HepG2 (cell line): Measurements from ENCODE around the gene ASCC3.

Source experiments
- EZH2 ChIP-seq: conservative IDR thresholded peaks from 2 replicates; pipeline ENCODE4 v1.6.1; 2012; ENCODE audit warnings: mild to moderate bottlenecking, low read depth, low read length, moderate library complexity
- KDM5B ChIP-seq: sonication (generic); formaldehyde crosslinking; IDR thresholded peaks from 2 replicates; pipeline ENCODE4 v1.4.0; 2020; ENCODE audit warnings: missing genetic modification reagents, mild to moderate bottlenecking, borderline replicate concordance
- KLF12 ChIP-seq: sonication (generic); formaldehyde crosslinking; IDR thresholded peaks from 2 replicates; pipeline ENCODE4 v1.4.0; 2020; ENCODE audit warnings: missing genetic modification reagents, borderline replicate concordance
- RBFOX2 ChIP-seq: fragments of 200-400 bp; formaldehyde crosslinking; IDR thresholded peaks from 2 replicates; pipeline ENCODE4 v1.6.1; 2017; ENCODE audit warnings: low read depth, mild to moderate bottlenecking, low read length
- RFX5 ChIP-seq: IDR thresholded peaks from 2 replicates; pipeline ENCODE4 v1.6.1; 2011; ENCODE audit warnings: low read depth, low read length, improper control_type of control experiment
- ZNF446 ChIP-seq: sonication (generic); formaldehyde crosslinking; IDR thresholded peaks from 2 replicates; pipeline ENCODE4 v1.5.0; 2020; ENCODE audit warnings: mild to moderate bottlenecking, missing genetic modification reagents

DNA sequence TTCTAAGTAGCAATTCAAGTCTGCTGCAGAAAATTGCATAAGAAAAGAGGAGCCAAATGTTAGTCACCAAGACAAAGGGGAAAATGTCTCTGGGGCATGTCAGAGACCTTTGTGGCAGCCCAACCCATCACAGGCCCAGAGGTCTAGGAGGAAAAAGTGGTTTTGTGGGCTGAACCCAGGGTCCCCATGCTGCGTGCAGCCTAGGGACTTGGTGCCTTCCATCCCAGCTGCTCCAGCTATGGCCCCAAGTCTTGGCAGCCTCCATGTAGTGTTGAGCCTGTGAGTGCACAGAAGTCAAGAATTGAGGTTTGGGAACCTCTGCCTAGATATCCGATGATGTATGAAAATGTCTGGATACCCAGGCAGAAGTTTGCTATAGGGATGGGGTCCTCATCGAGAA is 181.1 kb downstream of the ASCC3 start:
- TF ChIP-seq RFX5: no peak
- no peak for TF ChIP-seq EZH2
- no peak for TF ChIP-seq RBFOX2
- TF ChIP-seq KDM5B (CRISPR knock-in tag): no peak
- TF ChIP-seq KLF12 (CRISPR knock-in tag): no peak
- no peak for TF ChIP-seq ZNF446
